ENCODE results near the gene ANGPTL8. TPM values are rescaled to one million over a fixed set of nuclear protein-coding genes. Genes with fewer than 3 reads are reported as not detected.

ANGPTL8 gene
- total and polyA plus RNA-seq, 2 donors (not counting 3 experiments of a cell fraction or from before 2014, with no cell fraction given): not detected

- Histone ChIP-seq H3K4me2 (ENCODE audit: insufficient read depth, low read length) (no peak overlapping the region), H4K20me1 (replicated peaks; ENCODE audit: control insufficient read depth, extremely low read depth, insufficient read depth, low read length) (no peaks in the 10 kb centered on the region), H3K4me1 (ENCODE audit: control insufficient read depth, extremely low read depth, insufficient read depth, low read length) (peaks cover 9% of the 10 kb centered on the region), H3K9ac (replicated peaks; ENCODE audit: extremely low read depth, insufficient read depth, low read length) (no peak overlapping the region), H3K36me3 (ENCODE audit: control insufficient read depth in 2 of 2, extremely low read depth in 1 of 2, insufficient read depth in 2 of 2, low read length in 2 of 2) (no peaks in the 10 kb centered on the region), H3K27me3 (ENCODE audit: control insufficient read depth in 2 of 2, insufficient read depth in 2 of 2, low read length in 2 of 2) (no peaks in the 10 kb centered on the region), H2AFZ (ENCODE audit: low read depth, low read length) (no peak overlapping the region), H3K79me2 (ENCODE audit: control insufficient read depth, insufficient read depth, low read length) (no peaks in the 10 kb centered on the region), H3K27ac (ENCODE audit: insufficient read depth, low read depth, low read length) (no peak overlapping the region), H3K9me1 (replicated peaks; ENCODE audit: control insufficient read depth, extremely low read depth, insufficient read depth, low read length) (no peaks in the 10 kb centered on the region), H3K4me3 (replicated peaks in 1 of 3; ENCODE audit: insufficient read depth in 1 of 3, low read depth in 1 of 3, low read length in 3 of 3) (no peak overlapping the region), H3K9me3 (replicated peaks; ENCODE audit: control insufficient read depth, insufficient read depth, low read length) (no peaks in the 10 kb centered on the region)
- ChIA-PET CTCF (interaction anchor here (1.0 to 6.0 kb wide), 3 partner anchors 90 to 191 kb away, joined by 3 to 28 read pairs (median 22); no protein-coding TSS in a partner anchor), POLR2A (no interaction called here)
- TF ChIP-seq FOS (IDR thresholded peaks at IDR 0.05; ENCODE audit: borderline replicate concordance, insufficient read depth, low read length) (no peak), POLR2A (IDR thresholded peaks at IDR 0.05; ENCODE audit: low read depth, low read length) (no peak), JUN (IDR thresholded peaks at IDR 0.05; ENCODE audit: borderline replicate concordance, insufficient read depth, insufficient read length, low read depth) (no peak), MYC (IDR thresholded peaks at IDR 0.05; ENCODE audit: low read depth, low read length) (no peak), MAX (IDR thresholded peaks at IDR 0.05; ENCODE audit: insufficient read depth, insufficient read length) (no peak), GATA2 (IDR thresholded peaks at IDR 0.05; ENCODE audit: insufficient read depth, insufficient read length, low read depth, low read length) (no peak), CTCF (IDR thresholded peaks at IDR 0.05; ENCODE audit: extremely low read depth in 1 of 2, insufficient read depth in 1 of 2, low read depth in 1 of 2, low read length in 2 of 2) (no peak), POLR2AphosphoS5 (IDR thresholded peaks at IDR 0.05; ENCODE audit: insufficient read depth, low read depth, low read length) (no peak), EZH2 (IDR thresholded peaks at IDR 0.05; ENCODE audit: borderline replicate concordance, low read depth, low read length, severe bottlenecking) (no peak)
- no TSS peak for BruUV-seq (replicated peaks)
- intact Hi-C loops (cut with micrococcal nuclease) (no loop called here), dilution Hi-C loops (cut with MboI; ENCODE audit: extremely low pct_ligation_motif_present, low sequenced_read_pairs) (no loop called here)
- no peak for DNase-seq (ENCODE audit: low read depth, low spot score)
- peak; percentile 42 for FAIRE-seq
Observed at GRCh38 chr19:11291415-11291814, 52.0 kb downstream of the ANGPTL8 start.

Other genes with a start within 250 kb of the ANGPTL8 start
- 174 and 175 TPM in 2 replicates for gene LDLR, start 150.2 kb upstream of the ANGPTL8 start, total RNA-seq
- 142 and 144 TPM in 2 replicates for gene LDLR, start 150.2 kb upstream of the ANGPTL8 start, polyA plus RNA-seq
- 68.5 and 70.0 TPM in 2 replicates for gene SPC24, start 83.8 kb upstream of the ANGPTL8 start, total RNA-seq
- gene SPC24, start 83.8 kb upstream of the ANGPTL8 start, polyA plus RNA-seq: 17.2 and 19.8 TPM in 2 replicates
- 77.9 and 78.0 TPM in 2 replicates for gene KANK2, start 42.1 kb upstream of the ANGPTL8 start, total RNA-seq
- gene KANK2, start 42.1 kb upstream of the ANGPTL8 start, polyA plus RNA-seq: 41.7 and 48.1 TPM in 2 replicates
- gene DOCK6, start 22.9 kb downstream of the ANGPTL8 start, total RNA-seq: 334 and 353 TPM in 2 replicates
- gene DOCK6, start 22.9 kb downstream of the ANGPTL8 start, polyA plus RNA-seq: 126 and 154 TPM in 2 replicates
- not detected in 2 replicates for gene TSPAN16, start 56.5 kb downstream of the ANGPTL8 start, total RNA-seq
- not detected in 2 replicates for gene TSPAN16, start 56.5 kb downstream of the ANGPTL8 start, polyA plus RNA-seq
- gene RAB3D, start 100.0 kb downstream of the ANGPTL8 start, total RNA-seq: 41.1 and 48.2 TPM in 2 replicates
- 34.1 and 35.4 TPM in 2 replicates for gene RAB3D, start 100.0 kb downstream of the ANGPTL8 start, polyA plus RNA-seq
- 57.3 and 58.9 TPM in 2 replicates for gene TMEM205, start 106.6 kb downstream of the ANGPTL8 start, total RNA-seq
- 345 and 364 TPM in 2 replicates for gene TMEM205, start 106.6 kb downstream of the ANGPTL8 start, polyA plus RNA-seq
- gene CCDC159, start 106.9 kb downstream of the ANGPTL8 start, total RNA-seq: 30.3 and 31.6 TPM in 2 replicates
- gene CCDC159, start 106.9 kb downstream of the ANGPTL8 start, polyA plus RNA-seq: 28.2 and 30.0 TPM in 2 replicates
- gene PLPPR2, start 115.8 kb downstream of the ANGPTL8 start, total RNA-seq: 22.8 and 23.7 TPM in 2 replicates
- gene PLPPR2, start 115.8 kb downstream of the ANGPTL8 start, polyA plus RNA-seq: 28.7 and 34.5 TPM in 2 replicates
- gene SWSAP1, start 135.0 kb downstream of the ANGPTL8 start, total RNA-seq: 2.7 and 3.7 TPM in 2 replicates
- 4.4 and 4.8 TPM in 2 replicates for gene SWSAP1, start 135.0 kb downstream of the ANGPTL8 start, polyA plus RNA-seq
- 11.4 and 12.6 TPM in 2 replicates for gene EPOR, start 144.7 kb downstream of the ANGPTL8 start, total RNA-seq
- 17.3 and 23.5 TPM in 2 replicates for gene EPOR, start 144.7 kb downstream of the ANGPTL8 start, polyA plus RNA-seq
- gene RGL3, start 179.7 kb downstream of the ANGPTL8 start, total RNA-seq: 1.7 and 5.2 TPM in 2 replicates
- gene RGL3, start 179.7 kb downstream of the ANGPTL8 start, polyA plus RNA-seq: 0.23 and 0.56 TPM in 2 replicates
- gene ODAD3, start 195.5 kb downstream of the ANGPTL8 start, total RNA-seq: 0.97 TPM in 1 of 2 replicates, not detected in the other
- 0.05 and 0.14 TPM in 2 replicates for gene ODAD3, start 195.5 kb downstream of the ANGPTL8 start, polyA plus RNA-seq
- gene PRKCSH, start 196.0 kb downstream of the ANGPTL8 start, total RNA-seq: 387 and 425 TPM in 2 replicates
- 215 and 267 TPM in 2 replicates for gene PRKCSH, start 196.0 kb downstream of the ANGPTL8 start, polyA plus RNA-seq
- 0.07 TPM in 1 of 2 replicates, not detected in the other for gene ELAVL3, start 241.4 kb downstream of the ANGPTL8 start, total RNA-seq
- gene ELAVL3, start 241.4 kb downstream of the ANGPTL8 start, polyA plus RNA-seq: not detected in 2 replicates